Fibroblast of skin of back (primary cell): ENCODE data around the gene SRRM2.
A peak's percentile ranks its signal among the peaks of the same experiment; 100 is the strongest.

Experiments used
- DNase-seq: peaks from one replicate; pipeline ENCODE4 v3.0.0-alpha.2; 2013

SRRM2 gene

DNA sequence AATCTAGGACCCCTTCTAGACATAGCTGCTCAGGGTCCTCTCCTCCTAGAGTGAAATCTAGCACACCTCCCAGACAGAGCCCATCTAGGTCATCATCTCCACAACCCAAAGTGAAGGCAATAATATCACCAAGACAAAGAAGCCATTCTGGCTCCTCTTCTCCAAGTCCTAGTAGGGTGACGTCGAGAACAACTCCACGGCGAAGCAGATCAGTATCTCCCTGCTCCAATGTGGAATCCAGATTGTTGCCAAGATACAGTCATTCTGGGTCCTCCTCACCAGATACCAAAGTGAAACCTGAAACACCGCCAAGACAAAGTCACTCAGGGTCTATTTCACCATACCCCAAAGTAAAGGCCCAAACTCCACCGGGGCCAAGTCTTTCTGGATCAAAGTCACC lies 10.7 kb downstream of the SRRM2 start:
- DNase-seq: no peak

GRCh38 chr16:2764718-2765117 lies 12.3 kb downstream of the SRRM2 start:
- no peak for DNase-seq

GRCh38 chr16:2765462-2766404 lies 13.3 kb downstream of the SRRM2 start:
- no peak for DNase-seq

GRCh38 chr16:2766430-2767139 lies 14.1 kb downstream of the SRRM2 start:
- DNase-seq: no peak

GRCh38 chr16:2767140-2767731 lies 14.8 kb downstream of the SRRM2 start:
- DNase-seq: no peak

DNA sequence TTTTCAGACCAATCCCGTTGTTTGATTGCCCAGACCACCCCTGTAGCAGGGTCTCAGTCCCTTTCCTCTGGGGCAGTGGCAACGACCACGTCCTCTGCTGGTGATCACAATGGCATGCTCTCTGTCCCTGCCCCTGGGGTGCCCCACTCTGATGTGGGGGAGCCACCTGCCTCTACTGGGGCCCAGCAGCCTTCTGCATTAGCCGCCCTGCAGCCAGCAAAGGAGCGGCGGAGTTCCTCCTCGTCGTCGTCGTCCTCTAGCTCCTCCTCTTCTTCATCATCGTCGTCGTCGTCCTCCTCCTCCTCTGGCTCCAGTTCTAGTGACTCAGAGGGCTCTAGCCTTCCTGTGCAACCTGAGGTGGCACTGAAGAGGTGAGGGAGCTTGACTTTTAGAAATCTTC lies 15.5 kb downstream of the SRRM2 start:
- no peak for DNase-seq

DNA sequence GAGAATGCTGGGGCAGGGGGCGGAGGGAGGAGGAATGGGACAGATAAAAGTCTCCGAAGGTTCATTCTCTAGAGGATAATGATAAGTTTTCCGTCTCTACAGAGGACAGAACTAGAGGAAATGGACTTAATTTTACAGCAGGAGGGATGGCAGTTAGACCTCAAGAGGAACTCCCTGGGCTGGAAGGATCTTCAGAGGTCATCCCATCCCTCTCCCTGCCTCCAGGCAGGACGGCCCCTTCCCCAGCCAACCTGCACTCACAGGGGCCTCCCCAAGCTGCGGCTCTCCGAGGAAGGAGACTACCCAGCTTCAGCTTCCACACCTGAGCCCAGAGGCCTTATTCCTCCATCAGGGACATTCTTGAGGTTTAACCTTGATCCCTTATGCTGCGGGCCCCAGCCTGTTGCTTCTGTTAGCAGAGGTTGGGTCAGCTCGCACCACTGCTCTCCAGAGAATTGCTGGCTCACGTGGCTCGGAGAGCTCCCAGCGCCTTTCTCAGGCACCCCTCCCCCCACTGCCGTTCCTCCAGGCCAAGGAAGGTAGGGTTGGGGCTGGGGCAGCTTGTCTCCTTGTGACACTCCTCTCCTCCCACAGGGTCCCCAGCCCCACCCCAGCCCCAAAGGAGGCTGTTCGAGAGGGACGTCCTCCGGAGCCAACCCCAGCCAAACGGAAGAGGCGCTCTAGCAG lies 16.1 kb downstream of the SRRM2 start:
- DNase-seq: no peak

DNA sequence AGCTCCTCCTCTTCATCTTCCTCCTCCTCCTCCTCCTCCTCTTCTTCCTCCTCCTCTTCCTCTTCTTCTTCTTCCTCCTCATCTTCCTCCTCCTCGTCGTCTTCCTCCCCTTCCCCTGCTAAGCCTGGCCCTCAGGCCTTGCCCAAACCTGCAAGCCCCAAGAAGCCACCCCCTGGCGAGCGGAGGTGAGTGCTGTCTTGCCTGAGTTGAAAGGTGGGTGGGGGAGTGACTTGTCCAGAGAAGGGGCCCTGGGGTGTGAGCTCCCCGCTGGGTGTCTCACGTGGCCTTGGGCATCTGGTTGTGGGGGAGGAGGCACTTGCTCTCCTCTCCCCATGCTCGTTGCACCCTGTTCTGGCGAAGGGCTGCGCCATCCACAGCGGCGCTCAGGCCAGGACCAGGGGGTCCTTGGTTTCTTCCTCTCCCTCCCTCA lies 16.7 kb downstream of the SRRM2 start:
- no peak for DNase-seq

DNA sequence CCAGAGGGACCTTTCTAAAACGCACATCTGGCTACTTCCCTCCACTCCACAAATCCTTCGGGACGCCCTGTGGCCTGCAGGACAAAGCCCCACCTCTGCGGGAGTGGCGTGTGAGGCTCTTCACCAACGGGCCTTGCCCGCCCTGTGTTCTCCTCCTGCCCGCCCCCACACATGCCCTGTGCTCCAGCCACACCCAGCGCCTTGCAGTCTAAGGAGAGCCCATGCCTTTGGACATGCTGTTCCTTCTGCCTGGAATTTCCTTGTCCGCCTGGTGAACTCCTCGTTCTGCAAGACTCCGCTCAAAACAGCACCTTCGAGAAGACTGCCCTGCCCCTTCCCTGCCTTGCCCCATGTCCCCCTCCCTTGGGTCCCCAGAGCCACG lies 17.2 kb downstream of the SRRM2 start:
- no peak for DNase-seq

DNA sequence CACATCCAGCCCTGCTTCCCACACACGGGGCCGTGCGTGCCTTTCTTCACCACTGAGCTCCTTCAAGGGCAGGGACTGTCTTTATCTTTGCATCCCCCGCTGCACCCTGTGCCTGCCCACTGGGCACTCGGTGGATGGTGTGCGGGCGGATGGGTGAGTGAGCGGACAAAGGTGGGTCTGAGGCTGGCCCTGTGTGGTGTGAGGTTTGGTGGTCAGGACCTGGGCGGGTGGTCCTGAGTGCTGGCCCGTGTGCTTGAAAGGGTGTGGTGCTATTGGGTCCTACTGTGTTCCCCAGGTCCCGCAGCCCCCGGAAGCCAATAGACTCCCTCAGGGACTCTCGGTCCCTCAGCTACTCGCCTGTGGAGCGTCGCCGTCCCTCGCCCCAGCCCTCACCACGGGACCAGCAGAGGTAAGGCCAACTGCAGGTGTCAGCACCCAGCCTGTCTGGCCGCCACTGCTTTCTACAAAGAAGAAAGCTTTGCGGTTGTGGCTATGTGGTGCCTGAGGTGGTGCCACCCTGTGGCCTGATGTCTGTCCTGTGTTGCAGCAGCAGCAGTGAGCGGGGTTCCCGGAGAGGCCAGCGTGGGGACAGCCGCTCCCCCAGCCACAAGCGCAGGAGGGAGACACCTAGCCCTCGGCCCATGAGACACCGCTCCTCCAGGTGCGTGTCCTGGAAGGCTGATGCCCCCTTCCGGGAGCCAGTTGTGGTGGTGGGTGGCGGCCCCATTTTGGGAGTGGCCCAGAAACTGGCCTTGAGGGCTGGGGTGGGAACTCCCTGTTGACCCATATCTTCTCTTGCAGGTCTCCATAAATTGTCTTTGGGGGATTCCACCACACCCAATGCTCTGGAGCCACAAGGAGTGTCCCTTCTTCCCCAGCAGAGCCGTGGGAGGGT lies 17.9 kb downstream of the SRRM2 start:
- DNase-seq: no peak

- no peak for DNase-seq
These were observed 19.3 kb downstream of the SRRM2 start for GRCh38 chr16:2771496-2772402.

GRCh38 chr16:2773188-2773968 lies 20.9 kb downstream of the SRRM2 start:
- peak; percentile 41 for DNase-seq

- no peak for DNase-seq
These were observed 21.9 kb downstream of the SRRM2 start for GRCh38 chr16:2774161-2774891.

- no peak for DNase-seq
These were observed 22.8 kb downstream of the SRRM2 start for GRCh38 chr16:2775131-2775716.

DNA sequence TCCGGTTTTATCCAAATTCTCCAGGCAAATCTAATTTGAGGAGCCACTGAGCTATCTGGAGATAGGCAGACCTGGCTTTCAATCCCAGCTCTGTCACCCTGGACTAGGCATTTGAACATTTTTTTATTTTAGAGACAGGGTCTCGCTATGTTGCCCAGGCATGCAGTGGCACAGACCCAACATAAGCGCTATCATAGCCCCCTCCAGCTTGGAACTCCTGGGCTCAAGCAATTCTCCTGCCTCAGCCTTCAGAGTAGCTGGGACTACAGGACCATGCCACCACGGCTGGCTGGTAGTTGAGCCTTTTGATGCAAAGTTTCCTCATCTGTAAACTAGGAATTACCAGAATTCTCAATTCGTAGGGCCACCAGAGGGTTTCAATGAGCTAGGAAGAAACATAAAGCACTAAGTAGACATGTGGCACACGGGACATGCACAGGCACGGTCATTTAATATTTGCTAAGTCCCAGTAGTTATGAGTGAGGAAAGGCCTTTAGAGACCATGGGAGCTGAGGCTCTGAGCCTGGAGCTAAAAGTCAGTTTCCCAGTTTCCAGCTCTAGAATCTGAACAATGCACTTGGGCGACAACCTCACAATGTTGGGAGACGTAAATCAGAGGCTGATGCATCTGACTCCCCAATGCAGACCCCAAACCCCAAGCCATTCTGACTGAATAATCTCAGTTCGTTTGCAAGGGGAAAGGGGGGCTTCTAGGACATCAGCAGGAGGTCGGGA lies 23.5 kb downstream of the SRRM2 start:
- no peak for DNase-seq

DNA sequence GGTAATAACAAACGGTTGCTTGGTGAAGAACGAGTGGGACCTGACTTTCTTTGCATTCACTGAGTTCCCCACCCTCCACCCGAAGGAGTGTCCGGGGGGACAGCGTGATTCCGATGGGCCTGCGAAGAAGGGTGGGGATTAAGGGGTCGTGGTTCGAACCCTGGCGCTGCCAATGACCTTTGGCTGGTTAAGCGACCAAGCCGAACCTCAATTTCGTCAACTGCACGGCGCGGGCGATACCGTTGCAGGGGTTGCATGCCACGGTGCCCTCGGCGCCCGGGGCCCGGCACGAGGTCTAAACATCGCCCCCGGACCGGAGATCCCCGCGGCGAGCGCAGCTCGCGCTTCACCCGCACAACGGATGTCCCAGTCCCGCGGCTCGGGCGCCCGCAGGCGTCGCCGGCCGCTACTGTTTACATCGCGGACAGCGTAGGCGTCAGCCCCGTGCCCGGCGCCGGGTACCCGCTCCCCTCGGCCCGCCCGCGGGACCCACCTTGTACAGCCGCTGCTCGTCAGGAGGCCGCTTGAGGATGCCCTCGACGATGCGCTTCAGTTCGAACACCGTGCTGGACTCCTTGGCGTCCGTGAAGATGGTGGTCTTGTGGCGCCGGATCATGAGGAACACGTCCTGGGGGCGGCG lies 24.2 kb downstream of the SRRM2 start:
- DNase-seq: no peak

GRCh38 chr16:2777231-2777902 lies 24.9 kb downstream of the SRRM2 start, which contains the start of gene ELOB:
Gene ELOB, minus strand, starts transcription at chr16:2777280. Its CDS starts 41 bp downstream, at chr16:2777239.
- DNase-seq: peak; percentile 85
